NT2/D1 (cell line): ENCODE measurements around the gene LSM3.

Source experiments
- SUZ12 ChIP-seq: IDR thresholded peaks from 2 replicates; pipeline ENCODE4 v1.6.1; 2011; ENCODE audit not compliant: insufficient read length, insufficient read depth; ENCODE audit errors: extremely low read depth
- YY1 ChIP-seq: IDR thresholded peaks from 2 replicates; pipeline ENCODE4 v1.6.1; 2011; ENCODE audit not compliant: insufficient read length, insufficient read depth
- ZNF274 ChIP-seq: IDR thresholded peaks from 2 replicates; pipeline ENCODE4 v1.6.1; 2011; ENCODE audit warnings: mild to moderate bottlenecking, low read depth, low read length

DNA sequence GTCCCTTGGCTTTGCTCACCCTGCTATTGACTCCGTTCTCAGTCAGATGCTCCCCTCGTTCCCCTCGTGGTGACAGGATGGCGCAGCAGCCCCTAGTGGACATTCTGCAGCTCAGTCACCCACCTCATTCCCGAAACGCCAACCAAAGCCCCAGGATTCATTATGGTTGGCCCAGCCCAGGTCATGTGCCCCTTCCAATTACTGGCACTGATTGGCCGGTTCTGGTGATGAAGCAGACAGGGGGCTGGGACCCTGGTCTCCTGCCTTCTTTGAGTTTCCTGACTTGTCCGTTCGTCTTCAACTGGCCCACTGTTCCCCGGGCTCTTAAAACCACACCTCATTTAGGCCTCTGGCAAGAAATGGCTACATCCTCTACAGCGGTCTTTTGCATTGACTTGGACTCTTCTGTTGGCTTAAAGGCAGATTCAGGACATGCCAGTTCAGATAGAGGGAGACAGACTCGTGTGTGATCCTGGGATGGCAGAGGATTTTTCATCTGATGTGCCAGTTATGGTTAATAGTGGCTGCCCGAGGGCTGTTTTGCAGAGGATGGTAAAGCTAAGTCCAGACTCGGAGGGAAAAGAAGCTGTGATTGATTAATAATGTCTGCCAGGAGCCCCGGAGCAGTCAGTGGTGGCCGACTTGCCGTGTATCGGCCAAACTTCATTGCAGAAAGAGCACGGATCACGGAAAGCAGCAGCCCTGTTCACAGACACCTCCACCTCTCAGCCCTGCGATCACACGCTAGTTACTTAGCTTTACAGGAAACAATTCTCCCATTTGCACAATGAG is 37.8 kb downstream of the LSM3 start:
- TF ChIP-seq ZNF274 (no peak), SUZ12 (no peak), YY1 (no peak)
